SK-N-SH (cell line): Measurements from ENCODE around the gene DNAH11. TPM values are rescaled to one million over a fixed set of nuclear protein-coding genes. Genes with fewer than 3 reads are reported as not detected.

Experiments
- CTCF ChIA-PET: fragments of 300-600, 350-600 bp; formaldehyde crosslinking; extraction: SDS; loops from one replicate; lab custom pipeline; 2021; lab: Yijun Ruan, JAX
- POLR2A ChIA-PET: fragments of 350-600 bp; sonication (Branson Sonifier 250); formaldehyde crosslinking; extraction: SDS; loops from one replicate; lab custom pipeline; 2020; ENCODE audit warnings: antibody characterized with exemption, inconsistent platforms; lab: Yijun Ruan, JAX
- DNase-seq: peaks from one replicate; pipeline ENCODE4 v3.0.0; 2012
- H2AFZ ChIP-seq: fragments of 200-600 bp; sonication (generic); 2 replicates; pipeline ENCODE4 v1.8.1; 2016; ENCODE audit warnings: antibody characterized with exemption, mild to moderate bottlenecking, low read depth
- H3F3A ChIP-seq: fragments of 200-600 bp; sonication (generic); replicated peaks from 2 replicates; pipeline ENCODE3; 2016; ENCODE audit warnings: antibody characterized with exemption, mild to moderate bottlenecking; ENCODE audit not compliant: insufficient read depth
- H3K27ac ChIP-seq, 2 experiments: fragments of 200-500 bp in 1 of 2; fragments of 200-600 bp in 1 of 2; sonication (Bioruptor generic) in 1 of 2; sonication (generic), shearing (Covaris generic) in 1 of 2; 2 replicates each; pipeline versions ENCODE4 v1.5.1 to v1.6.1; 2014 to 2016; ENCODE audit warnings: low read depth in 2 of 2, inconsistent platforms in 1 of 2, low read length in 1 of 2, mild to moderate bottlenecking in 1 of 2, mixed read lengths in 1 of 2
- H3K27me3 ChIP-seq: fragments of 200-600 bp; sonication (generic), shearing (Covaris generic); 2 replicates; pipeline ENCODE4 v1.6.1; 2016; ENCODE audit warnings: mixed run types; ENCODE audit not compliant: insufficient read depth
- H3K36me3 ChIP-seq, 2 experiments: fragments of 200-500 bp in 1 of 2; fragments of 200-600 bp in 1 of 2; sonication (Bioruptor generic) in 1 of 2; sonication (generic) in 1 of 2; replicated peaks in 1 of 2; 2 replicates each; pipeline versions ENCODE3 to v1.5.1; 2014 to 2016; ENCODE audit warnings: low read length in 1 of 2, mild to moderate bottlenecking in 1 of 2; ENCODE audit not compliant: insufficient read depth in 2 of 2, control insufficient read depth in 1 of 2
- H3K4me1 ChIP-seq, 2 experiments: fragments of 200-500 bp in 1 of 2; fragments of 200-600 bp in 1 of 2; sonication (Bioruptor generic) in 1 of 2; sonication (generic), shearing (Covaris generic) in 1 of 2; 2 replicates each; pipeline versions ENCODE4 v1.5.1 to v1.6.1; 2014 to 2016; ENCODE audit warnings: low read depth in 1 of 2, low read length in 1 of 2, mixed run types in 1 of 2; ENCODE audit not compliant: insufficient read depth in 2 of 2, control insufficient read depth in 1 of 2
- H3K4me2 ChIP-seq: fragments of 200-600 bp; sonication (generic), shearing (Covaris generic); 2 replicates; pipeline ENCODE4 v1.6.1; 2017; ENCODE audit warnings: mixed run types
- H3K4me3 ChIP-seq, 2 experiments: fragments of 200-500 bp in 1 of 2; fragments of 200-600 bp in 1 of 2; sonication (Bioruptor generic) in 1 of 2; sonication (generic), shearing (Covaris generic) in 1 of 2; 2 replicates each; pipeline versions ENCODE4 v1.5.1 to v1.8.1; 2014 to 2016; ENCODE audit warnings: low read depth in 2 of 2, inconsistent platforms in 1 of 2, low read length in 1 of 2, mild to moderate bottlenecking in 1 of 2, mixed read lengths in 1 of 2, moderate library complexity in 1 of 2
- H3K79me2 ChIP-seq: fragments of 200-600 bp; sonication (generic); 2 replicates; pipeline ENCODE4 v1.8.1; 2017; ENCODE audit warnings: mild to moderate bottlenecking; ENCODE audit not compliant: insufficient read depth
- H3K9ac ChIP-seq: fragments of 200-600 bp; sonication (generic); 2 replicates; pipeline ENCODE4 v1.6.1; 2017; ENCODE audit warnings: mixed run types
- H3K9me2 ChIP-seq: fragments of 200-600 bp; sonication (generic); 2 replicates; pipeline ENCODE4 v1.6.1; 2017; ENCODE audit warnings: mixed run types
- H3K9me3 ChIP-seq: fragments of 200-600 bp; sonication (generic); 2 replicates; pipeline ENCODE4 v1.6.1; 2017; ENCODE audit warnings: mixed run types, mild to moderate bottlenecking, moderate library complexity
- H4K20me1 ChIP-seq: fragments of 200-600 bp; sonication (generic); 2 replicates; pipeline ENCODE4 v1.6.1; 2017; ENCODE audit warnings: mild to moderate bottlenecking, mixed run types; ENCODE audit not compliant: insufficient read depth
- CHD2 ChIP-seq: fragments of 150-350 bp; IDR thresholded peaks from 2 replicates; pipeline ENCODE4 v1.6.1; 2018; ENCODE audit warnings: low read length; ENCODE audit not compliant: partially characterized antibody
- ELF1 ChIP-seq: IDR thresholded peaks from 2 replicates; pipeline ENCODE4 v1.4.0; 2012
- EZH2phosphoT487 ChIP-seq: fragments of 200-600 bp; sonication (generic); IDR thresholded peaks from 2 replicates; pipeline ENCODE4 v1.6.1; 2017; ENCODE audit warnings: low read depth, mixed run types, mild to moderate bottlenecking, antibody characterized with exemption, moderate library complexity, borderline replicate concordance
- FOSL2 ChIP-seq: IDR thresholded peaks from 2 replicates; pipeline ENCODE4 v1.4.0; 2012; ENCODE audit warnings: low read depth, mild to moderate bottlenecking, moderate library complexity, borderline replicate concordance
- FOXJ3 ChIP-seq: sonication (generic); formaldehyde crosslinking; IDR thresholded peaks from 2 replicates; pipeline ENCODE4 v1.5.1; 2020; ENCODE audit warnings: mild to moderate bottlenecking, missing genetic modification reagents
- FOXM1 ChIP-seq: IDR thresholded peaks from 2 replicates; pipeline ENCODE4 v1.4.0; 2012; ENCODE audit warnings: low read depth, mild to moderate bottlenecking
- GABPA ChIP-seq: IDR thresholded peaks from 2 replicates; pipeline ENCODE4 v1.4.0; 2012; ENCODE audit warnings: low read depth, mild to moderate bottlenecking
- GATA2 ChIP-seq: sonication (generic); formaldehyde crosslinking; IDR thresholded peaks from 2 replicates; pipeline ENCODE4 v1.5.0; 2020; ENCODE audit warnings: mild to moderate bottlenecking, missing genetic modification reagents
- MXI1 ChIP-seq: IDR thresholded peaks from 2 replicates; pipeline ENCODE4 v1.6.1; 2012; ENCODE audit warnings: mild to moderate bottlenecking, low read depth, low read length, improper control_type of control experiment
- NFIC ChIP-seq: IDR thresholded peaks from 2 replicates; pipeline ENCODE4 v1.4.0; 2012; ENCODE audit warnings: borderline replicate concordance
- NRF1 ChIP-seq: IDR thresholded peaks from 2 replicates; pipeline ENCODE4 v1.6.1; 2012; ENCODE audit warnings: low read depth, mild to moderate bottlenecking, low read length
- RFX5 ChIP-seq: IDR thresholded peaks from 2 replicates; pipeline ENCODE4 v1.6.1; 2012; ENCODE audit warnings: mild to moderate bottlenecking, improper control_type of control experiment, low read length
- TAF1 ChIP-seq: IDR thresholded peaks from 2 replicates; pipeline ENCODE4 v1.6.1; 2012; ENCODE audit warnings: low read depth, mild to moderate bottlenecking, low read length, moderate library complexity, borderline replicate concordance
- TCF12 ChIP-seq: IDR thresholded peaks from 2 replicates; pipeline ENCODE4 v1.4.0; 2012
- YY1 ChIP-seq: IDR thresholded peaks from 2 replicates; pipeline ENCODE4 v1.4.0; 2012; ENCODE audit warnings: low read depth, mild to moderate bottlenecking
- WGBS: methylation state at CpG from one replicate; pipeline ENCODE4 v1.1.6; 2017; ENCODE audit warnings: low lambda C conversion rate; 5-methylcytosine and 5-hydroxymethylcytosine counted together
- polyA plus RNA-seq, 3 experiments: library from polyadenylated mRNA; depleted of rRNA; stranded (reverse); fragments of >200 nt; gene quantifications; 2 replicates each; pipeline ENCODE4 v1.2.3, GENCODE V29; 2012
- TF ChIP-seq, protein P1 (sequence below): IDR thresholded peaks from 2 replicates; pipeline ENCODE4 v1.4.0; 2012; ENCODE audit warnings: low read depth, borderline replicate concordance
- TF ChIP-seq, protein P2 (sequence below): fragments of 200-600 bp; sonication (generic); IDR thresholded peaks from 2 replicates; pipeline ENCODE4 v1.6.1; 2017; ENCODE audit warnings: antibody characterized with exemption, mild to moderate bottlenecking, moderate library complexity
- TF ChIP-seq, protein P3 (sequence below): IDR thresholded peaks from 2 replicates; pipeline ENCODE4 v1.4.0; 2012; ENCODE audit warnings: low read depth, borderline replicate concordance
- TF ChIP-seq, protein P4 (sequence below): fragments of 150-350 bp; IDR thresholded peaks from 2 replicates; pipeline ENCODE4 v1.6.1; 2016; ENCODE audit warnings: mild to moderate bottlenecking, low read depth, low read length
- TF ChIP-seq, protein P5 (sequence below): fragments of 150-350 bp; IDR thresholded peaks from 2 replicates; pipeline ENCODE4 v1.6.1; 2017; ENCODE audit warnings: antibody characterized with exemption, low read length, low read depth, borderline replicate concordance

Gene DNAH11
- polyA plus RNA-seq, 1 of the 3 experiments (the other 2 are of a cell fraction): 0.77 TPM

DNA sequence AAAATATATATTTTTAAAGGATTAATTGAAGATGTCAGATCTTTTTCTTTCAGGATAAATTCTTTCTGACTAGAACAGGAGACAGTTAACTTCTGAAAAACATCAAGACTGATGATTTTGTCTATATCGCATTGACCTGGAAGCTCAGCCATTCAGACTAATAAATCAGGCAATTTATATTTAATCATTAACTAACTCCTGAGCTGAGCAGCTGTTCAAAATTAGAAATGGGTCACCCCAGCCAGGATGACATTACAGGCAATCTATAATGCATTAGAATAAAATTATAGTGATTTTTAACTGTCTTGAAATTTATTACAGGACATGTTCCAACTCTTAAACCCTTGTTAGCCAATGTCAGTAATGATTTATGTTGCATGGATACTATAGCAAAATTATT, 263.0 kb downstream of the DNAH11 start:
- H3K4me2 ChIP-seq: no peak overlapping the region
- no peak overlapping the region for H2AFZ ChIP-seq
- no peak overlapping the region for H3K9ac ChIP-seq
- WGBS: 5% methylated on average over 1 of the region's 1 CpG
- H3K9me2 ChIP-seq: no peaks in the 10 kb centered on the region
- DNase-seq: no peak
- no peaks in the 10 kb centered on the region for H3F3A ChIP-seq
- H3K27ac ChIP-seq: no peak overlapping the region
- ChIA-PET CTCF (interaction anchor here (0.7 kb wide), 1 partner anchor 247 kb away, joined by 3 read pairs; no protein-coding TSS in a partner anchor), POLR2A (no interaction called here)
- no peaks in the 10 kb centered on the region for H4K20me1 ChIP-seq
- H3K27me3 ChIP-seq: peaks cover 4% of the 10 kb centered on the region; the same call in 1 of the 2 replicates
- H3K36me3 ChIP-seq: no peaks in the 10 kb centered on the region
- no peaks in the 10 kb centered on the region for H3K9me3 ChIP-seq
- no peaks in the 10 kb centered on the region for H3K4me1 ChIP-seq
- no peak for TF ChIP-seq MXI1
- TF ChIP-seq FOXJ3 (CRISPR knock-in tag): no peak
- no peak for TF ChIP-seq NRF1
- TF ChIP-seq, protein P1, sequence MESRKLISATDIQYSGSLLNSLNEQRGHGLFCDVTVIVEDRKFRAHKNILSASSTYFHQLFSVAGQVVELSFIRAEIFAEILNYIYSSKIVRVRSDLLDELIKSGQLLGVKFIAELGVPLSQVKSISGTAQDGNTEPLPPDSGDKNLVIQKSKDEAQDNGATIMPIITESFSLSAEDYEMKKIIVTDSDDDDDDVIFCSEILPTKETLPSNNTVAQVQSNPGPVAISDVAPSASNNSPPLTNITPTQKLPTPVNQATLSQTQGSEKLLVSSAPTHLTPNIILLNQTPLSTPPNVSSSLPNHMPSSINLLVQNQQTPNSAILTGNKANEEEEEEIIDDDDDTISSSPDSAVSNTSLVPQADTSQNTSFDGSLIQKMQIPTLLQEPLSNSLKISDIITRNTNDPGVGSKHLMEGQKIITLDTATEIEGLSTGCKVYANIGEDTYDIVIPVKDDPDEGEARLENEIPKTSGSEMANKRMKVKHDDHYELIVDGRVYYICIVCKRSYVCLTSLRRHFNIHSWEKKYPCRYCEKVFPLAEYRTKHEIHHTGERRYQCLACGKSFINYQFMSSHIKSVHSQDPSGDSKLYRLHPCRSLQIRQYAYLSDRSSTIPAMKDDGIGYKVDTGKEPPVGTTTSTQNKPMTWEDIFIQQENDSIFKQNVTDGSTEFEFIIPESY: no peak
- no peak for TF ChIP-seq FOXM1
- TF ChIP-seq TAF1: no peak
- TF ChIP-seq NFIC: no peak
- TF ChIP-seq GATA2 (CRISPR knock-in tag): no peak
- TF ChIP-seq, protein P2, sequence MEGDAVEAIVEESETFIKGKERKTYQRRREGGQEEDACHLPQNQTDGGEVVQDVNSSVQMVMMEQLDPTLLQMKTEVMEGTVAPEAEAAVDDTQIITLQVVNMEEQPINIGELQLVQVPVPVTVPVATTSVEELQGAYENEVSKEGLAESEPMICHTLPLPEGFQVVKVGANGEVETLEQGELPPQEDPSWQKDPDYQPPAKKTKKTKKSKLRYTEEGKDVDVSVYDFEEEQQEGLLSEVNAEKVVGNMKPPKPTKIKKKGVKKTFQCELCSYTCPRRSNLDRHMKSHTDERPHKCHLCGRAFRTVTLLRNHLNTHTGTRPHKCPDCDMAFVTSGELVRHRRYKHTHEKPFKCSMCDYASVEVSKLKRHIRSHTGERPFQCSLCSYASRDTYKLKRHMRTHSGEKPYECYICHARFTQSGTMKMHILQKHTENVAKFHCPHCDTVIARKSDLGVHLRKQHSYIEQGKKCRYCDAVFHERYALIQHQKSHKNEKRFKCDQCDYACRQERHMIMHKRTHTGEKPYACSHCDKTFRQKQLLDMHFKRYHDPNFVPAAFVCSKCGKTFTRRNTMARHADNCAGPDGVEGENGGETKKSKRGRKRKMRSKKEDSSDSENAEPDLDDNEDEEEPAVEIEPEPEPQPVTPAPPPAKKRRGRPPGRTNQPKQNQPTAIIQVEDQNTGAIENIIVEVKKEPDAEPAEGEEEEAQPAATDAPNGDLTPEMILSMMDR: no peak
- no peak for TF ChIP-seq YY1
- no peak for TF ChIP-seq ELF1
- TF ChIP-seq, protein P3, sequence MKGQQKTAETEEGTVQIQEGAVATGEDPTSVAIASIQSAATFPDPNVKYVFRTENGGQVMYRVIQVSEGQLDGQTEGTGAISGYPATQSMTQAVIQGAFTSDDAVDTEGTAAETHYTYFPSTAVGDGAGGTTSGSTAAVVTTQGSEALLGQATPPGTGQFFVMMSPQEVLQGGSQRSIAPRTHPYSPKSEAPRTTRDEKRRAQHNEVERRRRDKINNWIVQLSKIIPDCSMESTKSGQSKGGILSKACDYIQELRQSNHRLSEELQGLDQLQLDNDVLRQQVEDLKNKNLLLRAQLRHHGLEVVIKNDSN: no peak
- TF ChIP-seq FOSL2: no peak
- TF ChIP-seq CHD2: no peak
- TF ChIP-seq, protein P4, sequence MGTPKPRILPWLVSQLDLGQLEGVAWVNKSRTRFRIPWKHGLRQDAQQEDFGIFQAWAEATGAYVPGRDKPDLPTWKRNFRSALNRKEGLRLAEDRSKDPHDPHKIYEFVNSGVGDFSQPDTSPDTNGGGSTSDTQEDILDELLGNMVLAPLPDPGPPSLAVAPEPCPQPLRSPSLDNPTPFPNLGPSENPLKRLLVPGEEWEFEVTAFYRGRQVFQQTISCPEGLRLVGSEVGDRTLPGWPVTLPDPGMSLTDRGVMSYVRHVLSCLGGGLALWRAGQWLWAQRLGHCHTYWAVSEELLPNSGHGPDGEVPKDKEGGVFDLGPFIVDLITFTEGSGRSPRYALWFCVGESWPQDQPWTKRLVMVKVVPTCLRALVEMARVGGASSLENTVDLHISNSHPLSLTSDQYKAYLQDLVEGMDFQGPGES: no peak
- no peak for TF ChIP-seq RFX5
- TF ChIP-seq, protein P5, sequence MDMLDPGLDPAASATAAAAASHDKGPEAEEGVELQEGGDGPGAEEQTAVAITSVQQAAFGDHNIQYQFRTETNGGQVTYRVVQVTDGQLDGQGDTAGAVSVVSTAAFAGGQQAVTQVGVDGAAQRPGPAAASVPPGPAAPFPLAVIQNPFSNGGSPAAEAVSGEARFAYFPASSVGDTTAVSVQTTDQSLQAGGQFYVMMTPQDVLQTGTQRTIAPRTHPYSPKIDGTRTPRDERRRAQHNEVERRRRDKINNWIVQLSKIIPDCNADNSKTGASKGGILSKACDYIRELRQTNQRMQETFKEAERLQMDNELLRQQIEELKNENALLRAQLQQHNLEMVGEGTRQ: no peak
- no peak for TF ChIP-seq TCF12
- no peak for TF ChIP-seq EZH2phosphoT487
- no peak for TF ChIP-seq GABPA
- no peak overlapping the region for H3K4me3 ChIP-seq
- no peaks in the 10 kb centered on the region for H3K79me2 ChIP-seq
